Stomach (tissue), 9 donors: Measurements from ENCODE around the gene FAM222A. TPM values are rescaled to one million over a fixed set of nuclear protein-coding genes. Genes with fewer than 3 reads are reported as not detected.

ENCODE experiments used
- DNase-seq, 2 donors: peaks; one replicate each; pipeline versions ENCODE4 v3.0.0 to v3.0.0-alpha.2; 2013 to 2019
- H3K27ac ChIP-seq, 5 donors: fragments of 200-600 bp in 4 of 5; sonication (generic) in 4 of 5; one replicate each; pipeline ENCODE4 v1.5.1; 2013 to 2019; ENCODE audit warnings: mild to moderate bottlenecking in 1 of 5, moderate library complexity in 1 of 5
- H3K27me3 ChIP-seq, 3 donors: fragments of 200-600 bp; sonication (generic); one replicate each; pipeline ENCODE4 v1.5.1; 2017 to 2019; ENCODE audit warnings: mixed run types in 1 of 3
- H3K36me3 ChIP-seq, 4 donors: fragments of 200-600 bp; sonication (generic); 1 replicate in 3 of 4; 2 replicates in 1 of 4; pipeline ENCODE4 v1.5.1; 2016 to 2019
- H3K4me1 ChIP-seq, 4 donors: fragments of 200-600 bp; sonication (generic); one replicate each; pipeline ENCODE4 v1.5.1; 2016 to 2019
- H3K4me3 ChIP-seq, 4 donors: fragments of 200-600 bp; sonication (generic) in 3 of 4; one replicate each; pipeline ENCODE4 v1.5.1; 2016 to 2019; ENCODE audit warnings: mild to moderate bottlenecking in 1 of 4
- H3K9me3 ChIP-seq, 4 donors: fragments of 200-600 bp; sonication (generic); one replicate each; pipeline ENCODE4 v1.5.1; 2016 to 2019
- CTCF ChIP-seq, 7 experiments: fragments of 450-650 bp in 4 of 7; fragments of 200-600 bp in 3 of 7; sonication (generic) in 3 of 7; IDR thresholded peaks; one replicate each; pipeline ENCODE4 v1.5.1; 2016 to 2019; ENCODE audit warnings: antibody characterized with exemption in 7 of 7, control low read depth in 2 of 7, mild to moderate bottlenecking in 1 of 7
- EP300 ChIP-seq: sonication (generic); formaldehyde crosslinking; IDR thresholded peaks from one replicate; pipeline ENCODE4 v1.6.1; 2017; ENCODE audit warnings: antibody characterized with exemption
- POLR2A ChIP-seq, 4 donors: fragments of 450-650 bp; IDR thresholded peaks; one replicate each; pipeline ENCODE4 v1.6.1; 2016; ENCODE audit warnings: antibody characterized with exemption in 4 of 4, control low read depth in 2 of 4, mild to moderate bottlenecking in 1 of 4, moderate library complexity in 1 of 4
- POLR2AphosphoS5 ChIP-seq, 3 donors: sonication (generic); formaldehyde crosslinking; IDR thresholded peaks; one replicate each; pipeline ENCODE4 v1.6.1; 2016; ENCODE audit warnings: antibody characterized with exemption in 3 of 3
- WGBS, 5 donors: extraction: QIAGEN DNeasy Blood & Tissue Kit in 3 of 5; methylation state at CpG; one replicate each; pipeline versions ENCODE4 v1.1.5 to v1.1.7; 2013 to 2018; 5-methylcytosine and 5-hydroxymethylcytosine counted together
- intact Hi-C: fragments of 100-400 bp; cut with DNase I; formaldehyde crosslinking; loops from one replicate; pipeline ENCODE4 v1.15.1; 2023; ENCODE audit warnings: low total_unique reads
- polyA plus RNA-seq, 3 donors: library from polyadenylated mRNA; stranded (reverse); fragments of 200-250 nt; gene quantifications; one replicate each; pipeline ENCODE4 v1.2.3, GENCODE V29; 2013
- total RNA-seq, 5 donors: library from RNA; depleted of rRNA; stranded (reverse); fragments of >200 nt; gene quantifications; one replicate each; pipeline versions ENCODE4 v1.1.0 to v1.2.3, GENCODE V29; 2014 to 2016
- donor health status: healthy with polysubstance abuse.
- donor health status: Bipolar disorder and iron deficiency.
- donor health status: healthy.

The FAM222A gene
- total and polyA plus RNA-seq, 8 donors, result 1.7 to 19.7 (median 4.5) TPM

GRCh38 chr12:109705291-109705690 lies 8.3 kb upstream of the FAM222A start:
- peaks cover 0 to 27% (median 0%) of the 10 kb centered on the region in 3 donors for H3K27me3 ChIP-seq
- no peak overlapping the region for H3K27ac ChIP-seq
- H3K9me3 ChIP-seq, result no peaks in the 10 kb centered on the region
- H3K4me3 ChIP-seq, result no peak overlapping the region
- 74 to 86% (median 85%) methylated on average over 4 of the region's 4 CpGs for WGBS, 5 donors
- TF ChIP-seq CTCF (IDR thresholded peaks at IDR 0.05) (no peak), POLR2A (IDR thresholded peaks at IDR 0.05) (no peak), POLR2AphosphoS5 (IDR thresholded peaks at IDR 0.05) (no peak), EP300 (no peak)
- DNase-seq, result no peak
- peaks cover 0 to 10% (median 4%) of the 10 kb centered on the region in 4 donors for H3K4me1 ChIP-seq
- no peaks in the 10 kb centered on the region for H3K36me3 ChIP-seq
- intact Hi-C loops, result no loop called here

- H3K4me1 ChIP-seq, result peaks cover 0 to 10% (median 9%) of the 10 kb centered on the region in 4 donors
- H3K36me3 ChIP-seq, result no peaks in the 10 kb centered on the region
- DNase-seq, result no peak
- intact Hi-C loops, result no loop called here
- H3K4me3 ChIP-seq, result no peak overlapping the region
- TF ChIP-seq CTCF (IDR thresholded peaks at IDR 0.05) (no peak), POLR2AphosphoS5 (IDR thresholded peaks at IDR 0.05) (no peak), EP300 (no peak), POLR2A (IDR thresholded peaks at IDR 0.05) (no peak)
- H3K9me3 ChIP-seq, result no peaks in the 10 kb centered on the region
- H3K27me3 ChIP-seq, result peaks cover 0 to 37% (median 0%) of the 10 kb centered on the region in 3 donors
- no peak overlapping the region for H3K27ac ChIP-seq
- 57 to 72% (median 64%) methylated on average over 2 of the region's 2 CpGs for WGBS, 5 donors
Measured at GRCh38 chr12:109706398-109706746, 7.3 kb upstream of the FAM222A start.

- TF ChIP-seq CTCF (IDR thresholded peaks at IDR 0.05) (no peak), POLR2AphosphoS5 (IDR thresholded peaks at IDR 0.05) (no peak), EP300 (no peak), POLR2A (IDR thresholded peaks at IDR 0.05) (no peak)
- Histone ChIP-seq H3K4me3 (no peak overlapping the region), H3K27me3 (peaks cover 0 to 43% (median 3%) of the 10 kb centered on the region in 3 donors), H3K9me3 (no peaks in the 10 kb centered on the region), H3K36me3 (no peaks in the 10 kb centered on the region), H3K4me1 (peaks cover under 1 to 14% (median 11%) of the 10 kb centered on the region in 4 donors), H3K27ac (peak overlapping the region in 1 of 5 donors; percentile 33)
- peak in 1 of 2 donors; percentile 75 for DNase-seq
- 20 to 45% (median 30%) methylated on average over 10 of the region's 10 CpGs for WGBS, 5 donors
- intact Hi-C loops, result no loop called here
Measured at GRCh38 chr12:109706747-109707469, 6.7 kb upstream of the FAM222A start.

GRCh38 chr12:109707470-109707821 lies 6.2 kb upstream of the FAM222A start:
- no peak overlapping the region for H3K4me3 ChIP-seq
- H3K36me3 ChIP-seq, result no peaks in the 10 kb centered on the region
- WGBS, 5 donors, result 27 to 59% (median 39%) methylated on average over 4 of the region's 4 CpGs
- peaks cover 5 to 19% (median 17%) of the 10 kb centered on the region in 4 donors for H3K4me1 ChIP-seq
- H3K9me3 ChIP-seq, result no peaks in the 10 kb centered on the region
- no peak overlapping the region for H3K27ac ChIP-seq
- intact Hi-C loops, result no loop called here
- no peak for TF ChIP-seq CTCF (IDR thresholded peaks at IDR 0.05)
- DNase-seq, result no peak
- peaks cover 0 to 48% (median 8%) of the 10 kb centered on the region in 3 donors for H3K27me3 ChIP-seq
